H4 (cell line): ENCODE results near the gene UBALD2. TPM values are rescaled to one million over a fixed set of nuclear protein-coding genes. Genes with fewer than 3 reads are reported as not detected.
A peak's percentile ranks its signal among the peaks of the same experiment; 100 is the strongest.
"Not testable (repeated sequence)": the region's sequence is repeated elsewhere in the genome, so short reads cannot be mapped to it uniquely, and the experiment has no call there.

Experiments used
- DNase-seq: peaks from one replicate; pipeline ENCODE4 v3.0.0-alpha.2; 2015; ENCODE audit warnings: low spot score
- total RNA-seq: library from RNA; depleted of rRNA; stranded (reverse); fragments of >200 nt; shearing (Covaris generic); gene quantifications from 2 replicates; pipeline ENCODE4 v1.2.3, GENCODE V29; 2014; rRNA removed

UBALD2 gene
- total RNA-seq, result 3.9 and 7.7 TPM in 2 replicates

DNA sequence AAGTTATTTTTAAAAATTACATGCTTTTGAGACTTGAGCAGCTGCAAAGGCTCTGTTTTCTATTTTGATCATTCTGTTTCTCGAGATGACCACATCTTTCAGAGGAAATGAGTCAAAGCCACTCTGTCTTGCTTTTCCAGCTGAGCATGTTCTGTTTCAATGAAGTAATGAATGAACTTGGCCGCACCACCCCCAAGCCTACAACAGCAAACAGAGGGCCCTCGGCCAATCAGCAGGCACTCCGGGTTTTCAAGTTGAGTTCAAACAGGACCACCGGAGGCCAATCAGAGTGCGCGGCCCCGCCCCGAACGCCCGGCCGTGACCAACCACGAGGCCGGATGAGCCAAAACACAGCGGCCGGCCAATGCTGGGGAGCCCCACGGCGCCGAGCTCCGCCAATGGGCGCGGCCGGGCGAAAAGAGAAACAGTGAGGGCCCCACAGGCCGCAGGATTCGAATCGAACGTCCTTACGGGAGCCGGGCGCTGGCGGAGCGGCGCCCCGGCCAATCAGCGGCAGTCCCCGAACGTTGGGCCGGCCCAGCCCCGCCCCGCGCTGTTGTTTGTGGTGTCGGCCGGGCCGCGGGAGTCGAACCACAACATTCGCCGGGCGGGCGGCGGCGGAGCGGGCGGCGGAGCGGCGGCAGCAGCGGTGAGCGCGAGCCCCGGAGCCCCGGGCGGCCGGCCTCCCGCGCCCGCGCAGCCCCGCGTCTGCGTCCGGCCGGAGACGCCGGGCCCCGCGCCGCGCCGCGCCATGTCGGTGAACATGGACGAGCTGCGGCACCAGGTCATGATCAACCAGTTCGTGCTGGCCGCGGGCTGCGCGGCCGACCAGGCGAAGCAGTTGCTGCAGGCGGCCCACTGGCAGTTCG, at the start of gene UBALD2:
Gene UBALD2, plus strand, starts transcription at position 594 of the 869 bp plus-strand sequence. Its CDS starts 158 bp downstream, at position 752.
- DNase-seq, result peak; percentile 100

DNA sequence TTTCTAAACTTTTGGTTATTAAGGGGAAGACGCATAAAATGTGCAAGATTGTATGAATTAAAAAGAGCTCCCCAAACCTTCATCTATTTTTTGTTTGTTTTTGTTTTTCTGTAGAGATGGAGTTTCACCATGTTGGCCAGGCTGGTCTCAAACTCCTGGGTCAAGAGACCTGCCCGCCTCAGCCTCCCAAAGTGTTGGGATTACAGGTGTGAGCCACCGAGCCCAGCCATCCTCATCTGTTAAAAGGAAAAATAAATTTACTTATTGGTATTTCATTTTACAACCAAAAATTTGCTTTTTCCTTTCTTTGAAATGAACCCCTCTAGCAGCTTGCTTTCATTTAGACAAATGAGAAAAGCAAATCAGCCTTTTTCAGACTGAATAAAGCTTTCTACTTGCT, 48.1 kb upstream of the UBALD2 start:
- no peak for DNase-seq

DNA sequence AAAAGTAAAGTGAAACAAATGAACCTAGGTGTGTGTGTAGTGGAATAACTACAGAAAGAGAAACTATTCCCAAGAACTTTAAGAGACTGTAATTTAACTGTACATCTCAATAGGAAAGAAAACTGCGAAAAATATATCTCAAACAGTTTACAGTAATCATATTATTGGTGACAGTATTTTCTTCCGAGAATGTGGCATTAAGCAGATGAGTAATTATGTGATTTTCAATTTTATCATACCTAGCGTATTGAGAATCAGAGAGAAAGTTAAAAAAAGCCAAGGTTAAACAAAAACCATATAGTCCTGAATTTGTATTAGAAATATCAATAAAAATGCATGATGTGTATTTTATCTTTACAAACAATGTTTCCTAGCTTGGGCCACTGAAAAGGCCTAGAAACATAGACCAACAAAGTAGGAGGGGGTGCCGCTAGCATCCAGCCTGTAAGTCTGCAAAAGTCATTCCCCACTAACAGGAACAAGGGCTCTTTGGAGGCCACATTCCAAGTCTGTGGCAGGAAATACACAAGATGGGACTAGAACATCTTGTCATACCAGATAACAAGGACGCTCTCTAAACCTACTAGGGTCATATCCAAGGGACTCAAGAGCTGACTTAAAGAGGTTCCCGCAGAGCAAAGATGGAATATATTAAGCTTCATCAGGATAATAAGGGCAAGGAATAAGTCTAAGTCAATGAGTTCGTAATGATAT, 45.3 kb upstream of the UBALD2 start:
- DNase-seq, result no peak

DNA sequence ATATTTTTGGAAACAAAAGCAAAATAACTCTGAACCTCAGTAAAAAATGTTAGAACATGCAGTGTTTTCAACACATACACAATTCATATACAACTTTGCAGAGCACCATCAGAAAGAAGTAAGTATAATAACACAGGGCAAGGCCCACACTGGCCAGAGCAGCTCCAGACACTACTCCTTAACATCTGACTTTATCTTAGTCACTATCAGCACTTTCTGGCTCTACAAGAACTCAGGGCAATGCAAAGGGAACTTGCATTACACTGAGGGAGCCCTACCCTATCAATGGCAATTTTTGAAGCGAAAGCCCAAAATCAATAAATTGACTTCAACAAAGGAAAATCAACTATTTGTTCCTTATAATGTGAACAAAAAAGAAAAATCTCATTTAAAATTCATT, 41.3 kb upstream of the UBALD2 start:
- DNase-seq, result no peak

DNA sequence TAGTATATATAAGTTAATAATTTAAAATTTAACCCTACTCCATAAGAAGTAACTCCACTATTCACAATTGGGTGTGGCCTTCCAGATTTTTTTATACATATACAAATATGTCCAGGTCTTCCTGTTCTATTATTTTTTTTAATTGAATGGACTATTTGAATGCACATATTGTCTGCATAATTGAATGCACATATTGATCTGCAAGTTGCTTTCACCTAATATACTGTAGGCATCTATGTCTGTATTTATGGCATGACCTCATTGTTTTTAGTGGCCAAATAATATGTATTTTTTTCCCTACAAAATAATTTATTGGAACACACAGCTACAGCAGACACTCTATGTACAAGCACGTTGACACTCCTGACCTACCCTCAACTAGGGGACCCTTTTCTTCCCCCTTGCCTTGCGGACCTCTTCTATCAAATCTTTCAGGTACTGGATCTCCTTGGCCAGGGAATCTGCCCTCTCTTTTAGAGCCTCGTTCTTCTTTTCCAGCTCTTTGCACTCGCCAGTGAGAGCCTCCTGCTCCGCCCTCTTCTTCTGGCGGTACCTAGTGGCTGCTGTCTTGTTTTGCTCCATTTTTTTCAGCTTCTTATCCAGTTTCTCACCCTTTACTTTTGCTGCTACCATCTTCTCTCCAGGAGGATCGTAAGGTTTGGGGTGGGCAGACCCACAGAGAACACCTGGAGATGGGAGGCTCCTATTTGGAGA, 39.6 kb upstream of the UBALD2 start:
- not testable (repeated sequence) for DNase-seq

DNA sequence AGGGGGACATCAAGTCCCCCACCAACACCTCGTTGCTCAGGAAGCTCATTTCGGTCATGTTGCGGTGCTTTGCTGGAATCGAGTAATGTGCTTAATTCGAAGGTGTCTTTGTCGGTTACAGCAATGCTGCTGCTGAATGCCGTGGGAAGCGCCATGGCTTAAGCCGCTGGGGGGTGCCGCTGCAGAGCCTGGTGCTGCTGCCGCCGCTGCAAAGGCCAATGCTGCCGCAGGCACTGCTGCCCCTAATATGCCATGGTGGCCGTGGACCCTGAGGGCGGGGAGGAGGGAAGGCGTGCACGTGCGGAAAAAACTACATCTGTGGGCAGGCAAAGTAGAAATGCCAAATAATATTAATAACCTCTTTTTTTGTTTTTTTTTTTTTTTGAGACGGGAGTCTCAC, 38.4 kb upstream of the UBALD2 start:
- not testable (repeated sequence) for DNase-seq

DNA sequence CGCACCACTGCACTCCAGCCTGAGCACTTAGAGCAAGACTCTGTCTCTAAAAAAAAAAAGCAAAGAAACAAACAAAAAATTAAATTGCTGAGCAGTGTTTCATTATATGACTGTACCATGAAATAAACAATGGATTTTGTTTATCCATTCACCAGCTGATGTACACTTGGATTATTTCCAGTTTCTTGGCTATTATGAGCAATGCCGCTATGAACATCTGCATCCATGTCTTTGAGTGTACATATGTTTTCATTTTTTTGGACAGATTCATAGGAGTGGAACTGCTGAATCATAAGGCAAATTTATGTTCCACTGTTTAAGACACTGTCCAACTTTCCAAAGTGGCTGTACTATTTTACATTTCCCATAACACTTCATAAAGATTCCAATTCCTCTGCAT, 32.8 kb upstream of the UBALD2 start:
- DNase-seq, result peak; percentile 60

DNA sequence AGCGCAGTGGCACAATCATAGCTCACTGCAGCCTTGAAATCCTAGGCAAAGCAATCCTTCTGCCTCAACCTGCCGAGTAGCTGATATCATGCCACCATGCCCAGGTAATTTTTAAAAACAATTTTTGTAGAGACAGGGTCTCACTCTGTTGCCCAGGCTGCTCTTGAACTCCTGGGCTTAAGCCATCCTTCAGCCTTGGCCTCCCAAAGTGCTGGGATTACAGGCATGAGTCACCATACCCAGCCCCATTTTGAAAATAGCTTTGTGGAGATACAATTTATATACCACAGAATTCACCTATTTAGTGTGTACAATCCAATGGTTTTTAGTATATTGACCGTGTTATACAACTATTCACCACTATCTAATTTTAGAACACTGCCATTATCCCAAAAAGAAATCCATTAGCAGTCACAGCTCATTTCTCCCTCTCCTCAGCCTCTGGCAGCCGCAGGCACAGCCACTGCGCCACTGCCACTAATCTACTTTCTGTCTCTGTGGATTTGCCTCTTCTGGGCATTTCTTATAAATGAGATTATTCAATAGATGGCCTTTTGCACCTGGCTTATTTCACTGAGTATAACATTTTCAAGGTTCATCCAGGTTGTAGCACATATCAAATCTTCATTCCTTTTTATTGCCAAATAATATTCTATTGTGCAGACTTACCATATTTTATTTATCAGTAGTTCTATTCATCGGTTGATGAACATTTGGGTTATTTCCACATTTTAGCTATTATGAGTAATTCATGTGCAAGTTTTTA, 31.4 kb upstream of the UBALD2 start:
- no peak for DNase-seq

DNA sequence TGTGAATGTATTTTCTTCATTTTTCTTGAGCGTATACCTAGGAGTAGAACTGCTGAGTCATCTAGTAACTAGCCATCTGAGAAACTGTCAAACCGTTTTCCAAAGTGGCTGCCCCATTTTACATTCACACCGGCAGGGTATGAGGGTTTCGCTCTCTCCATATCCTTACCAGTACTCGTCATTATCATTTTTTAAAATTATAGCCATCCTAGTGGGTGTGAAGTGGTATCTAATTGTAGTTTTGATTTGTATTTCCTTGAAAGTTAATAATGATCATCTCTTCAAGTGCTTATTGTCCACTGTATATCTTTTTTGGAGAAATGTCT, 30.8 kb upstream of the UBALD2 start:
- DNase-seq, result no peak

DNA sequence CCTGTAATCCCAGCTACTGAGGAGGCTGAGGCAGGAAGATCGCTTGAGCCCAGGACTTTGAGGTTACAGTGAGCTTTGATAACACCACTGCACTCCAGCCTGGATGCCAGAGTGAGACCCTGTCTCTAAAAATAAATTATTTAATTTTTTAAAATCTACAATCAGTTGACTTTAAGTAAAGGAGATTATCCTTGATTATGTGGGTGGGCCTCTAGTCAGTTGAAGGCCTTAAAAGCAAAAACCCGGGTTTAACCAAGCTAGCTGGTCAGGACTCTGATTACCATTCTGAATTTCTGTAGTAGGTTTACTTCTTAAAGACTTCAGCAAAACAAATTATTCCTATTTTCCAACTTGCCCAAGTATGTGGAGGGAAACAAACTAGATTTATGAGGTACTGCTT, 29.3 kb upstream of the UBALD2 start:
- no peak for DNase-seq

DNA sequence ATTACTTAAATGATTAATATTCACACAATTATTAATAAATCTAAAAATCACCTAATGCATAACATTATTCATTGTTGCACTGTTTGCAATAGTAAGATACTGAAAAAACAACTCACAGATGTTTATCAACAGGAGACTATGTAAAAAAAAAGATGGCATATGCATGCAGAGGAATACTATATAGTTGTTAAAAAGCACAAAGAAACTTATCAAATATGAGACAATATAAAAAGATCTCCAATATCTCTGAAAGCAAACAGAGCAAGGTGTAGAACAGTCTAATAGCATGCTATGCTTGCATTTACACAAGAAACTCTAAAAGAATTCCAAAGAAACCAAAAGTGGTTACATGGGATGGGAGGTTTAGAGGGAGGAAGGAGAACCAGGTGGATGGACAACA, 28.5 kb upstream of the UBALD2 start:
- no peak for DNase-seq

DNA sequence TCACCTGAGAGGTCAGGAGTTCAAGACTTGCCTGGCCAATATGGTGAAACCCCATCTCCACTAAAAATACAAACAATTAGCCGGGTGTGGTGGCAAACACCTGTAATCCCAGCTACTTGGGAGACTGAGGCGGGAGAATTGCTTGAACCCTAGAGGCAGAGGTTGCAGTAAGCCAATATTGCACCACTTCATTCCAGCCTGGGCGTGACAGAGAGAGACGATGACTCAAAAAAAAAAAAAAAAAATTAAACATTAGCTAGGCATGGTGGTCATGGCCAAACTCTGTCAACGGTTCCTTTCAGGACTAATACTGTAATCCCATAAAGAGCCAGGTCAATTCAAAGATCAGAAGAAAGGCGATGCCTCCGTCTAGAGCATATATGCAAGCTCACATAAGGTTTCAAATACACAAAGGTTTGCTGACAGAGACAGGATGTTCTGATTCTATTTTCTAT, 27.3 kb upstream of the UBALD2 start:
- no peak for DNase-seq

DNA sequence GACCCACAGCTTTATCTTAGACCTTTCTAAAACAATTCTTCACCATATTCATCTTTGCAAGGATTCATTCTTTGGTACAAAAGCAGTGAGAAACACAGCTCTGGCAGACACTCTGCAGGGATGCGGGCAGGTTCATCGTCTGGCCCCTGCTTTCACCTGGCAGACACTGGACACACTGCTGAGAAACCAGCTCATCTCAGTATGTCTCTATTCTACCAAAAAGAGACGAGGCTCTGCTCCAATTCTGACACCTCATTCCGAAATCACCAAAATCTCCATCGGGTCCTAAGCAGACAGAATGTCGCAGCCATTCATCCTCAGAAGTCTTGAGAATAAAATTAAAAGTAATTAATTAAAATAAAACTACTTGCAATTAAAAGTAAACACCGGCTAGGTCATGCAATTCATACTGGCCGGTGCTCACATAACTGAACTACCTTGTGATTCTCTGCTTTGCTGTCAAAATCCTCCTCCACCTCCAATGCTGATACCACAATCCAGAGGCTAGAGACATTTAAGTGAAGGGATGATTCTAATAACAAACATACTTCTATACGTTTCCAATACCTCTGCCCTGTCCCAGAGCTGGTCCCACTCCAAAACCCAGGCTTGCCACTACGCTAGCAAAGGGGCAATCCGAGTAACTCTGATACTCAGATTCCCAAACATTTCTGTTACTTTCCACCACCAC, 26.2 kb upstream of the UBALD2 start:
- no peak for DNase-seq

DNA sequence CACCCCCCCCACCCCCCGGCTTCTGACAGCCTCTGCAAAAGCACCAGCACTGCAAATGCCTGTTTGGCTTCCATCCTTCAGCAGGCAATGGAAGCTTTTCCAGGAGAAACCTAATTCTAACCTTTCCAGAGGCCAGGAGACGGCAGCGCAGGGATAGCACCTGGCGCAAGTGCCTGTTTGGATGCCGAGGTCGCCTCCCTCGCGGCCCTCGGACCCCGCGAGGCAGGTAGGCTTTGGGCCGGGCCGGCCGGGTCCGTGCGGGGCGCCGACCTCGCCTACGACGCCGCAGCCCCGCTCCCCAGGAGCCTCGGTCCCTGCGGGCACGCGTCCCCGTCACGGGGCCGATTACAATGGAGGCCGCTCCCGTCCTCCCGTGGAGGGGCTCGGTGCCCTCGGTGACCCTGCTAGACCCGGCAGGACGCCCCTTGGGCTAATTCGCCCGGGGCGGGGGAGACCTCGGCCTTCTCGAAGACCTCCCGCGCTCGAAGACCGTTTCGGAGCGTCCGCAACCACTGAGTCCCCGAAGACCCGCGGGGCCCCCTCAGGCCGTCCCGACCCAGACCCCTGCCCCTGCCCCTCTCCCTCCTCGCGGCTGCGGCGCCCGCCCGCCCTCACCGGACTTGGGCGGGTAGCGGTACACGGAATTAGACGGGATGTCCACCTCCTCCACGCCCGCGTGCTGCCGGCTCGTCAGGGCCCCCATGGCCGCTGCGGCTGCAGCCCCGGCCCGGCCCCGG, 25.4 kb upstream of the UBALD2 start:
- DNase-seq, result no peak

DNA sequence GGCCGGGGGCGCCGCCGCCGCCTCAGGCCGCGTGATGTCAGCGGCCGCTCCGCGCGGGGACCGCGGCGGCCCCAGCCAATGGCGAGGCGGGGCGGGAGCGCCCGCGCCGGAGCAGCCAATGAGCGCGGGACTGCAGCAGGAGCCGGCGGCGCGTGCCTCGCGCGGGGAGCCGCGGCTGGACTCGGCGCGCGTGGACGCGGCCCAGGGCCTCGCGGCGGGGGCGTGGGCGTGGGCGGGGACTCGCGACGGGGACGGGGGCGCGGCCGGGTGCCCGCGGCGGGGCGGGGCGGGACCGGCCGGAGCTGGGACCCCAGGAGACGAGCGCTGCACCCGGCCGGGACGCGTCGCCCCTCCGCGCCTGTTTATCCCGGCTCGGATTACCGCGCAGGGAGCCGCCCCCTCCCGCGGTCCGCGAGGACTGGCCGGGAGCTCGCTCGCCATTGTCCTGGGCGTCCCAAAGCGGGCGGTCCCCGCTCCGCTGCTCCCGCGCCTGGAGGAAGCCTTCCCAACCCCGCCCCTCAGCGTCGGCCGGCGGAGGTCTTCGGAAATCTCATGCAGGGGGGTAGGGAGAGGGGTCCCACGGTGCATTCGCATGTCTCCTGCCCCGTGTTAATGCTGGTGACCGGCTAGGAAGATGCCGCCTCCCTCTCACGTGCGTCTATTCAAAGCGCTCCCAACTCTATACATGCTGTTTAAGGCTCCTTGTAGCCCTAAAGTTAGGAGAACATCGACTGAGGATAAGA, 24.5 kb upstream of the UBALD2 start, which contains the start of gene RNF157:
Gene RNF157, minus strand, starts transcription at position 33 of the 743 bp plus-strand sequence. CDS start 253 bp downstream, outside the sequence.
- DNase-seq, result peak; percentile 51

DNA sequence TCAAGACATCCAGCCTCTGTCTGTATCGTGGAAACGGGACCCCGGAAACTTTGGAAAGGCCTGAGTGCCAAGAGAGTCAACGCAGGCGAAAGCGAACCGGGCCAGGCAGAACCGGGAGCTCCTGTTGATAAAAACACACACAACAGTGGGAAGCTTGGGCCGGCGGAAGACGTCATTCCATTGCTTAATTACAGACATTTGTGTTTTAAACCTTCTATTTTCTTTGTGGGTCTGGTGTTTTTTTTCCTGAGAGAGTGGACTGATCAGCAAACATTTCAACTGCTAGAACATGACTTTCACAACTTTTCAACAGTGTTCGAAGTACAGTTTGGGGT, 24.0 kb upstream of the UBALD2 start:
- no peak for DNase-seq

DNA sequence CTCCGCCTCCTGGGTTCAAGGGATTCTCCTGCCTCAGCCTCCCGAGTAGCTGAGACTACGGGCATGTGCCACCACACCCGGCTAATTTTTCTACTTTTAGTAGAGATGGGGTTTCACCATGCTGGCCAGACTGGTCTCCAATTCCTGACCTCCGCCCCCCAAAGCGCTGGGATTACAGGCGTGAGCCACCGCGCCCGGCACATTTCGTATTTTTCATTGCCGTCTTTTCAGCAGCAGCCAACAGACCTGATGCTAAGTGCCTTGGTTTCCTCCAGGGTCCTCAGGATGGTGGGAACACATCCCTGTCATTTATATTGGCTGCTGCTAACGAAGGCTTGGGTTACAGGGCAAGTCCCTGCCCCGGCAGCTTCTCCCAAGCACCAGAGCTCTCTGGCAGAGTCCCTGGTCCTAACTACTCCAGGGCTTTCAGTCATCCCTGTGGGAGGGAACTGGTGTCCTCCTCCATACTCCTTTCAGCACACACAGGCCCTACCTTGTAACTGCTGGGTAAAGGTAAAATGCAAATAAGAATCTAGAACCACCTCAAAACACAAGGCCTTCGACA, 23.4 kb upstream of the UBALD2 start:
- DNase-seq, result no peak

DNA sequence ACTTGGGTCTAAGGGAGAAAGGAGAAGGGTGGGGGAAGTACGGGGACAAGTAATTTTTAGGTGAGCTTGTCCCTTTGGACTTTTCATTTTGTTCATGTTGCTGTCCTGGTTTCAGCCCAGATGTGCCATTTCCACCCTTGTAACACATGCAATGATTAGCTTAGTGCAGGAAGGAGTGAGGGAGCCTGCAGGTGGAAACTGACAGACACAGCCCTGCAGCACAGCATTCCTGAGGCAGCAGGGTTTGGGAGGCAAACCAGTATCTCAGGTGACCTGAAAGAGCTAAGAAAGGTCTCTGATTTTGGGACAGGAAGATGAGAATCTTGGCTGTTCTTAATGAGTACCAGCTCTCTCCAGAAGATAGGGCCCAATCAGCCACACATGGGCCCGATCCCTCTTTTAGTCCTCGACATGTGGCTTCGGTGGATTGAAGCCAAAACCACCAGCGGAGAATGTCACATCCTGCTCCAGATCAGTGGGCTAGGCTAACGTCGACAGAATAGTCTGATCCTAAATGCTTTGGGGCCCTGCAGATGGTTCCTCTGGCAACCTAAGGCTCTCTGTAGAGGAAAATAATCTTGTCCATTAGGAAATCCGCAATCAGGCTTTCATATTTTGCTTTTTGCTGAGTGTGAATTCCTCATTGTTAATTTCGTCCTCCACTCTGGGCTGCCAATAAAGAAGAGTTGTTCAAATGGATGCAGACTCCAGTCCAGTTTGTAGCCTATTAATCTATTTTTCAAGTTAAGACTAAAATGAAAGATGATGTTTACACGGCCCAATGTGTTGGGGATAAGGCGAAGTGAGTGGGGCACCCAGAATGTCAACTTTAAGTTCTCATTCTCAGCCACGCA, 21.1 kb upstream of the UBALD2 start:
- DNase-seq, result no peak
